ENCODE data around the gene PAK3.

Gene PAK3

DNA sequence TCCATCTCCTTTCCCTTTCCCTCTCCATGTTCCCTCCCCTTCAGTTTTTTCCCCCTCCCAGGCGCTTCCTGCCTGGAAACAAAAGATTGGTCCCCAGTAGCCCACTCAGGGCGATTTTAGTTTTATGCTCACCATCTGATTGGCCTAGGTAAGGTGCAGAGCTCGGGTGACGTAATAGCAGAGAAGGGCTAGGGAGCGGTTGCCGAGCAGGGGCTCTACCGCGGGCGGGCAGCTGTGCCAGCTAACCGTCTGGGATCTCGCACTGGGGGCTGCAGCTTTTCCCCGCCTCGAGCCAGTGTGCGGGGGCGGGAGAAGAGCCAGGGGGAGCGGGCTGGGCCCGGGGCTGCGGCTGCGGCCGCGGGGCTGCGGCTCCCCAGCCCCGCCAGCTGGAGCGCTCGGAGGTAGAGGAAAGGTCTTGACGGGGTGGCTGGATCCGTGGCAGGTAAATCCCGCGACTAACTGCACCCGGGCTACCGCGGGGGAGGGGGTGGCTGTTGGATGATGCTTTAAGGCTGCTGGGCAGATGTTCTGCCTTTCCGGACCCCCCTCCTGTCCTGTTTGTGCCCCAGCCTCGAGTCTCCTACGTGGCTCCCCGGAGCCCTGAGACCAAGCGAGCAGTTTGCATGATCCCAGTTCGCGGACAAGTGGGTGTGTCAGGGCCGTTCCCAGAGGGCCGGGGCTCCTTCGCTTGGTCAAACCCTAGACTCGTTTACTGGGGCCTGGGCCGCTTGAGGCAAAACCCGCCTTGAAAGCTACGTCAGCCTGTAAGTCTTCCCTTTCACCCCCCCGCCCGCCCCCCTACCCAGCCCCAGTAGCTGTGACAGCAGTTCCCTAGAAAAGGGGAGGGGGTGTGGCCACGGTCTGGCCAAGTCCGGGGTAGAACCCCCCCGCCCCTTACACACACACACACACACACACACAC lies at the start of gene PAK3:
Gene PAK3 (plus strand): TSS at position 218 of the 922 bp plus-strand sequence. CDS start 26,913 bp downstream, outside the sequence.
- no peak for DNase-seq (ENCODE audit: low read depth in 2 of 3, low spot score in 2 of 3)

DNA sequence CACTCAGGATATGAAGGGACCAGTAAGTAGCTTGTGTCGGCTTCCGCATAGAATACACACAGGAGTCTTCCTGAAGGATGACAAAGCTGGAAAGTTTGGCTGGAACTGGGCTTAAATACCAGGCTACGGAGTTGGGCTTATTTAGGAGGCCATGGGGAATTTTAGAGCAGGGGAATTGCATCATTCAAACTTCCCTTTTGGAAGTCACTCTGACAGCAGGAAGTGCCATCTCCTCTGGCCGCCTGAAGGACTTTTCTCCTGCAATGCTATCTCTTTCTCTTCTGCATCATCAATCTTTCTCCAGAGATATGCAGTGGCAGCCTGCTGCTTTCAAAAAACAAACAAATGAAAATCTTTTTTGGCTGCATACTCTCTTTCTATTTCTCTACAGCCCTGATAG lies 48.4 kb upstream of the PAK3 start:
- no peak for DNase-seq (ENCODE audit: low read depth in 2 of 3, low spot score in 2 of 3)

DNA sequence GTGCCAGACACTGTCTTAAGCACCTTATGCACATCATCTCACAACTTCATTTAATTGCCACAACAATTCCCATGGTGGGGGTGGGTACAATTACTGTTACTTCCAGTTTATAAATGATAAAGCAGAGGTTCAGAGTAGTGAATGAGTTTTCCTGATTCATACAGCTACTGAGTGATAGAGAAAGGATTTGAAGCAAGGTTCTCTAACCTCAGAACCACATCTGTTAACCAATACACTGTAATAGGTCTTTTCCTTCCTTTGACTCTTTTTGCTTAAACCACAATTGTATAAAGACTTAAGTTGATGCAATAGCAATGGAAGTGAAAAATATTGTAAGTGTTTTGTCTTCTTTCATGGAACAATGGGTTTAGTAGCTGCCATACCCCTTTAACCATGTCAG lies 43.5 kb upstream of the PAK3 start:
- DNase-seq (ENCODE audit: low read depth in 2 of 3, low spot score in 2 of 3): no peak

DNA sequence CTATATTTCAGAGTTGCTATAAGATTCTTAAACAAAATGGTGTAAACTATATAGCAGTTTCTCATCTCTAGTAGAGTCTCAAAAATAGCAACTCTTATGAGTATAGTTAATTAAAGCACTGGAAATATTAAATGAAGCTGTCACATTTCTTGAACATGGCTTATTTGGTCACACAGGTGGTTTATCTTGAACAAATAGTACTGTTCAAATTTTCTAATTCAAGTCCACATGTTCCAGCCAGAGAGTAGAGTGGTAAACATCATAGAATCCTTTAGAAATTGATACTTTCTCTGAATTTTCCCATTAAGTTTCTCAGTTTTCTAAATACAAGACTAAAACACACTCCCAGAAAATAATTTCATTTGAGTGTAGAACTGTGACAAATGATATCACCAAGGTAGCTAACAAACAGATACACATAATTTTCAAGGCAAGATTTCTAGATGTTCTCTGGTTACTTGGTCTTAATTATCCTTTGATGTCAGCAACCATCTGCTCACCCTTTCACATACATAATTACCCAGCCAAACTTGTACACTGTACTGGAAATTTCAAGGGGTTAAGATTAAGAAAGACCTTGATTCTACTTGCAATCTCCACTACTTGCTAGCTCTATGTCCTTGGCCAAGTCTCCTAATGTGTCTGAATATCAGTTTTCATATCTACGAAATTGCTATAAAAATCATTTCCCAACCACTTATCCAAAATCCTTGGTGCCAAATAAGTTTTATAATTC lies 24.3 kb upstream of the PAK3 start:
- no peak for DNase-seq (ENCODE audit: low read depth in 2 of 3, low spot score in 2 of 3)

DNA sequence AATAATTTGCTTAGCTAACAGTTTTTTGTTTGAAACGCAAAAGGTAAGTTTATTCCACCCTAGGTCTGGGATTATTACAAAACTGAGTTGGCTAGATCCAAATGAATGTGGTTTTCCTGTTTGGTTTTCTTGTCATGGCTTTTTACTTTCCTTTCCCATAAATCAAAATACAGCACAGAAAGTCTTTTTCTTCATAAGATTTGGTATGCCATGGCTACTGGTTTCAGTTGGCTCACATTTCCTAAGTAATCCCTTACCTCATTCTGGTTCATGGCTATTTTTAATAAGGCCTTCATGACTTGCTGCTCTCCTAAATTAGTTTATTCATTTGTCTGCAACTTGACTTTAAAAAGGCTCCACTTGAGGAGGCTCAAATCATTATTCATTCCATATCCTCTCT lies 12.9 kb upstream of the PAK3 start:
- DNase-seq (ENCODE audit: low read depth in 2 of 3, low spot score in 2 of 3): no peak

GRCh38 chrX:111086591-111087006 lies 9.4 kb upstream of the PAK3 start:
- no peak for DNase-seq (ENCODE audit: low read depth in 2 of 3, low spot score in 2 of 3)

DNA sequence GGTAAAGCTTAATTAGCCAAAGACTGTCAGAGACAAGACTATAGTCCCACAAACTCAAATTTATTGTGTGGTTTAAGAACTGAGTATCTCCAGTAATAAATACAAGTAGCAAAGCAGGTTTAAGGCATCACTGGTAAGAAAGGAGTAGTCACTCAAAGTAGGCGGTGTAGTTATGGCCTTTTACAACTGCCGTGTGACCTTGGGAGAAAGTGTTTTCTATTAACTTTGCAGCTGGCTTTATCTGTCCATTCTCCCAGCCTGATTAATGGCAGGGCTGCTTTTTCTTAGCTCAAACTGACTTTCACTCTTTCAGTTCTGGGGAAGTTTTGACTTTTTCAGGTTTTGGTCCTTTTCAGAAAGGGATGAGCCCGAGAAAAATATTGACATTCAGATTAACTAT lies 7.4 kb upstream of the PAK3 start:
- no peak for DNase-seq (ENCODE audit: low read depth in 2 of 3, low spot score in 2 of 3)

DNA sequence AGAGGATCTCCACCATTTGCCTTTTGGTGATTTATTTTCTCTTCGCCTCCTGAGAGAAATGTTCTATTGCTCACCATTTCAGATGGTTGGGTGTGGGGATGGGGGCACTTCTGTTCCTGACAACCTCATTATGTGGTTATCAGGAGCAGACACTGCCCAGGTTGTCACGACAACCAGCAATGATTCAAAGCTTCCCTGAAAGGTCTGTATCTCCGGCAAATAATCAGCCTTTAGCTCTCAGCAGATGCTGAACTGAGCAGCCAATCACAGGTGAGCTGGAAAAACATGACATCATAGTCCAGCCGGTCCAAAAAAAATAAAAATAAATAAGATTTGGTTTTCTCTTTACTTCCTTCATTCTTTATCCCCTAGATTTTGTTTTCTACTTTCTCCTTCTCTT lies 5.5 kb upstream of the PAK3 start:
- DNase-seq (ENCODE audit: low read depth in 2 of 3, low spot score in 2 of 3): no peak

DNA sequence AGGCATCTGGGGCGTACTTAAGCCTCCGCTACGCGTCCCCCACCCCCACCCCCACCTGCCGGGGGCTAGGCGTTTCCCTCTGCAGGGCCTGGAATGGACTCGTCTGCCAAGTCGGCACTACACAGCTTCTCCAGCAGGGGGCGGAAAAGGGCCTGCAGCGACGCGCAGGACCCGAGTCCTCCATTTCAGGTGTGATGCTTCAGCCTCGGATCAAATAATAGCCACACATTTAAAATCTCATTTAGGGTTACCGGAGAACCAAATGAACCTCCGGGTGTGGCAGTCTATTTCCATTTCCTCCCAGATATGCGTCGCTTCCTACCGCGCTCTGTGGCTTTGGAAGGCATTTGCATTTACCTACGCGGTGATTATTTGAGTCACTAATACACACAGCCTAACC lies 2.9 kb downstream of the PAK3 start:
- DNase-seq (ENCODE audit: low read depth in 2 of 3, low spot score in 2 of 3): peak in 2 of 3 experiments; percentile 24

DNA sequence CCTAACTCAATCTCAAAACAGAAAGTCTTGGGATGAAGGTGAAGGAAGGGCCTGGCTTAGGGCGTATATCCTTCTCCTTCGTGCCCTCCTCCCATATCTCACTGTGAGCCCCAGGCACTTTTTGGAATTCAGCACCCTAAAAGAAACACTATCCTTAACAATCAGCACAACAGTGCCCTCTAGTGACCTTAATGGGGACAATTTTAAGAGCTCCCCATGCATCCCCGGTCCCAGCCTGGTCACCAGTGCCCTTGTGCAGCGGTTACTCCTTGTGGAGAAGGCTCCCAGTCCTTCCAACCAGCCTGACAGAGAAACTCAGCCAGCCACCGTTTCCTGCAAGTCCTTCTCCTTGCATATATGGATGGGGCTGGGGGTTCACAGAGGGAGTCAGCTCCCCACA lies 4.2 kb downstream of the PAK3 start:
- no peak for DNase-seq (ENCODE audit: low read depth in 2 of 3, low spot score in 2 of 3)

DNA sequence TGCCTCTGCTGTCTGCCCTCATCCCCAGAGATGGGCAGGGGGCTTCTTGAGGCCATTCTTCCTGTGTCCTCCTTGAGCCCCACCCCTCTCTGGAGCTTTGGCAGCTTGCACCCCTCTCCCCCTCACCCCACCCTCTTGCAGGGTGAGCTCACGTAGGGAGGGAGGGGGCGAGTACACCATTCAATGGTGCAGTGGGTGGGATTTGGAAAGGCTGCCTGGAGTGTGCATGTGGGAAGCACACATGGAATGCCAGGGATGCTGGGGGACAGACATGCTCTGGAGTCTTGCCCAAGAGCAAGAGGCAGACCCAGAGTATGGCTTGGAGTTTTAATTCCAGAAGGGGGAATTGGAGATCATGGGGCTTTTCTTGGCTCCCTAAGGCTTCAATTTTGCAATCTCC lies 5.6 kb downstream of the PAK3 start:
- no peak for DNase-seq (ENCODE audit: low read depth in 2 of 3, low spot score in 2 of 3)

GRCh38 chrX:111102636-111103035 lies 6.6 kb downstream of the PAK3 start:
- no peak for DNase-seq (ENCODE audit: low read depth in 2 of 3, low spot score in 2 of 3)

DNA sequence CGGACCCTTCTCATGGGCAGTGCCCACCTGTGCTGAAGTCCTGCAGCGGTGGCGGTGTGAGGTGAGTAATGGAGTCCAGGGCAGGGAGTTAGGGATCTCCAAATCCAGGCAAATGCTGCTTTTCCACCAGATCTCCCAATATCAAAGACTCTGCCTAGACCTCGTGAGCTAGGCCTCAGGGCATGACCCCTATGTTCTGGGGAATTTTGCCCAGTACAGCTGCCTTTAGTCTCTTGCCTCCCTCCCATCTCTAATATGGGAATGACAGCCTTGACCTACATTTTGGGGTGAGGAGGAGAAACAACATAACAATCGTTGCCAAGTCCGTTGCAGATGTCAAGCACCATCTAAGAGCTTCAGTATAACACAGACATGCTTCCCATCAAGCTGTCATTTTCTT lies 7.3 kb downstream of the PAK3 start:
- DNase-seq (ENCODE audit: low read depth in 2 of 3, low spot score in 2 of 3): no peak

DNA sequence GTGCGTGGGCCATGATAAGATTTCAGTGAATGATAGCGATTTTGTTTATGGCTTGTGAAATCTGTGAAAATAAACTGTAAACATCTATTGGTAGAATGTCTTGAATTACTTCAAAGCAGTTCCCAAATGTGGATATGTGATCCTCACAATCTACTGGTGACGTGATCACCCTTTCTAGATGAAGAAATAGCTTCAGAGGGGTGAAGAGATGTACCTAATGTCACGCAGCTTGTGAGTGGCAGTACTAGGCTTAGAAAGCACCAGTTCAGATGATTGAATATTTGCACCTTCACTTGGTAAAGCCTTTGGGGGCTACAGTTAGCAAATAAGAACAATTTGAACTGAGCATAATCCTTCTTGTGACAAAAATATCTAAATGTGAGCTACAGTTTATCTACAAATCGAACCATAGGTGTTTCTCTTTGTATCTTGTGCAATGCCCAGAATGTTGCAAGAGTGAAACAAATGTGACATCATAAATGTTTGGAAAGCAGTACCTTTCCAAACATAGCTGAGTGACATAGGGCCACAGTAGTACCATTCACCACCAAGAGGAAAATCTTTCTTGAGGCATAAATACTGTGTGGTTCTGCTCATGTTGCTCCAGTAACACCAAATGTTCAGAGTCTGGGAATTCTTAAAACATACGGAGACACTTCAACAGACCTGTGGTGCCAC lies 14.2 kb downstream of the PAK3 start:
- no peak for DNase-seq (ENCODE audit: low read depth in 2 of 3, low spot score in 2 of 3)

DNA sequence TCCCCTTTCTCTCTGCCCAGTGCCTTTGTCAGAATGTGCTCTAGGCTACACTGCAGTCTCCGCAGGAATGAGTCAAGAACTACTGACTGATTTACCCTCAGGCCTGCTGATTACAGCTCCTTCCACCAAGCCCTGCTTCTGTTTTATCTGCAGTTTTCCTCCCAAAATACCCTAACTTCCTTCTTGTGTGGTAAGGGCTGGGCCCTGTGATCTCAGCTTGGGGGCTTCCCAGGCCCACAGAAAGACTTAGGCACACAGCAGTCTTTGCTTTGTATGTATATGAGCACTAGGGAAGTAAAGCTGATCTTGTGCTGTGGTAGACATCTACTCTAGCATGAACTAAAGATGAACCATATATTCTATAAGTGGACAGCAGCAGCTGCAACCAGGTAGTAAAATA lies 18.8 kb downstream of the PAK3 start:
- DNase-seq (ENCODE audit: low read depth in 2 of 3, low spot score in 2 of 3): no peak

DNA sequence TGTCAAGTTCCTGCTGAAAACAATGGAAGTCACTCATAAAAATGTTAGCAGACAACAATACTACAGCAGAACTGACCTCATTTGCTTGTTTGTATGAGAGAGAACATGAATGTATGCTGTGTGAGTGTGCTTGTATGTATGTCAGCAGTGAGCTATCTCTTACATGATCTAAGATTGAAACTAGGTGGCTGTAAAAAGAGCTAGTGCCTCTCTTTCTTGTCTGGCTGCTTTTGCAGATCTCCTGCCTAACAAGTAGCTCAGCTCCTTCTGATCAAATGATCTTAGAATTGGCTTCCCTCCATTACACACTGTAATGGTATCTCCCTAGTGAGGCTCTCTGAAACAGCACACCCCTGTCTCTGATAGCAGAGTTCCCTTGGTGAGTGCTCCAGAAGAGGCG lies 20.7 kb downstream of the PAK3 start:
- DNase-seq (ENCODE audit: low read depth in 2 of 3, low spot score in 2 of 3): no peak

DNA sequence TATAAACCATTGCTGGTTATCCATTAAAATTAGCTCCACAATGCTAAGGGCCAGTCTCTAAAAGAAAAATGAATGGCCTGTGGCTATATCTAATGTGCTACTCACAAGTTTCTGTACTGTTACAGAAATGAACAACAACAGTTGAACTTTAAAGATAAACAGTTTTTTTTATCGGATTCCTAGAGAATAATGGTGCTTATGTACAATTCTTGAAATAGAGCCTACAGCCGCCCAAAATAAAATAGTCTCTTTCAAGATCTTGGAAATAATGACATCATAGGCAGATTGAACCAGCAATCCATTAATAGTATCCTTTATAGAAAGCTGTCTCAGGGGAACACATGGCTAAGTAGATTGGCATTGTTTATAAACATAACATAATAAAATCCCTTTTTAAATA lies 23.4 kb downstream of the PAK3 start:
- no peak for DNase-seq (ENCODE audit: low read depth in 2 of 3, low spot score in 2 of 3)

DNA sequence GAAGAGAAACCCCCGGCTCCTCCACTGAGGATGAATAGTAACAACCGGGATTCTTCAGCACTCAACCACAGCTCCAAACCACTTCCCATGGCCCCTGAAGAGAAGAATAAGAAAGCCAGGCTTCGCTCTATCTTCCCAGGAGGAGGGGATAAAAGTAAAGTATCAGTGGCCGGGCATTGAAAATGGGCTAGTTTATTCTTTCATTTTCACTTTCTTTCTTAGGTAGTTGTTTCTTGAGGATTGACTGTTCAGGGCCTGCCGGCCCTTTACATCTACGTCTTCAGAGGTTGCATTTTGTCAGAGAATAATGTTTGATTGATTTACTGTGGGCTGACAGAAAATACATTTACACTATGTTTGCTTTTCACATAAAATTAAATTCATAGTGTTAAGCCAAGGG lies 27.1 kb downstream of the PAK3 start:
- no peak for DNase-seq (ENCODE audit: low read depth in 2 of 3, low spot score in 2 of 3)

GRCh38 chrX:111123606-111124179 lies 27.7 kb downstream of the PAK3 start:
- DNase-seq (ENCODE audit: low read depth in 2 of 3, low spot score in 2 of 3): no peak

- no peak for DNase-seq (ENCODE audit: low read depth in 2 of 3, low spot score in 2 of 3)
Observed at GRCh38 chrX:111124418-111124817, 28.4 kb downstream of the PAK3 start.

DNA sequence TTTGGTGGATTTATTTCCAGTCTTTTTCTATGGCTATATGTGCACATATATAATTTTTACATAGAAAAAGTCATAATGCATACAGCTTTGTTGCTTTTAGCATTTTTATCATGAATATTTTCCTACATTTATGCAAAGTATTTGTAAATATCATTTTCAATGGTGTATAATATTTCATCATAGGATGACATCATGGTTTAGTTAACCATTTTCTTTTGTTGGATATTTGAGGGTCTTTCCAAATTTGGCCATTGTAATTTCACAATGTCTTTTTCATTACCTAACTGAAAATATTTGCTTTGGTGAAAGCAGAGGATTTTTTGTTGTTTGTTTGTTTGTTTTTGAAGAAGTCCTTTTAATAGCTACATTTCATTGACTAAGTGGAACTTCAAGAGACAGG lies 31.0 kb downstream of the PAK3 start:
- no peak for DNase-seq (ENCODE audit: low read depth in 2 of 3, low spot score in 2 of 3)

- DNase-seq (ENCODE audit: low read depth in 2 of 3, low spot score in 2 of 3): no peak
Observed at GRCh38 chrX:111129921-111130320, 33.9 kb downstream of the PAK3 start.
